HG02852 (cell line): ENCODE results near the gene ADGB.
A peak's percentile ranks its signal among the peaks of the same experiment; 100 is the strongest.

ENCODE experiments used
- ATAC-seq: cut with Tn5 transposase; IDR thresholded peaks from one replicate; pipeline ENCODE4 v1.9.1; 2021; ENCODE audit warnings: mild to moderate bottlenecking, moderate library complexity; ENCODE audit not compliant: unreplicated experiment

The ADGB gene

GRCh38 chr6:146628350-146628749 is 29.6 kb downstream of the ADGB start:
- no peak for ATAC-seq

- ATAC-seq = no peak
Observed at GRCh38 chr6:146634022-146634421, 35.2 kb downstream of the ADGB start.

- no peak for ATAC-seq
Observed at GRCh38 chr6:146635165-146635564, 36.4 kb downstream of the ADGB start.

GRCh38 chr6:146636481-146636880 is 37.7 kb downstream of the ADGB start:
- no peak for ATAC-seq

GRCh38 chr6:146642921-146643320 is 44.1 kb downstream of the ADGB start:
- ATAC-seq = no peak

- ATAC-seq = no peak
Observed at GRCh38 chr6:146650799-146651481, 52.2 kb downstream of the ADGB start.

GRCh38 chr6:146651482-146651863 is 52.7 kb downstream of the ADGB start:
- no peak for ATAC-seq

GRCh38 chr6:146657432-146657831 is 58.7 kb downstream of the ADGB start:
- no peak for ATAC-seq

- no peak for ATAC-seq
Observed at GRCh38 chr6:146664871-146665360, 66.1 kb downstream of the ADGB start.

- ATAC-seq = no peak
Observed at GRCh38 chr6:146666909-146667308, 68.1 kb downstream of the ADGB start.

- ATAC-seq = no peak
Observed at GRCh38 chr6:146670161-146670560, 71.4 kb downstream of the ADGB start.

GRCh38 chr6:146673069-146673468 is 74.3 kb downstream of the ADGB start:
- no peak for ATAC-seq

GRCh38 chr6:146679386-146679785 is 80.6 kb downstream of the ADGB start:
- ATAC-seq = no peak

GRCh38 chr6:146682919-146683318 is 84.1 kb downstream of the ADGB start:
- no peak for ATAC-seq

- no peak for ATAC-seq
Observed at GRCh38 chr6:146689806-146690205, 91.0 kb downstream of the ADGB start.

GRCh38 chr6:146693342-146693741 is 94.6 kb downstream of the ADGB start:
- ATAC-seq = no peak

GRCh38 chr6:146697921-146698320 is 99.1 kb downstream of the ADGB start:
- no peak for ATAC-seq

- ATAC-seq = peak; percentile 78
Observed at GRCh38 chr6:146700078-146700686, 101.4 kb downstream of the ADGB start.

GRCh38 chr6:146701632-146702031 is 102.9 kb downstream of the ADGB start:
- no peak for ATAC-seq

- no peak for ATAC-seq
Observed at GRCh38 chr6:146709036-146709622, 110.4 kb downstream of the ADGB start.

- ATAC-seq = no peak
Observed at GRCh38 chr6:146719387-146719786, 120.6 kb downstream of the ADGB start.

GRCh38 chr6:146739696-146740095 is 140.9 kb downstream of the ADGB start:
- ATAC-seq = no peak
